GM19328 (cell line): ENCODE measurements around the gene PPBP.

ENCODE experiments used
- ATAC-seq: cut with Tn5 transposase; IDR thresholded peaks from one replicate; pipeline ENCODE4 v1.9.1; 2021; ENCODE audit warnings: mild to moderate bottlenecking, moderate library complexity; ENCODE audit not compliant: unreplicated experiment

PPBP gene

DNA sequence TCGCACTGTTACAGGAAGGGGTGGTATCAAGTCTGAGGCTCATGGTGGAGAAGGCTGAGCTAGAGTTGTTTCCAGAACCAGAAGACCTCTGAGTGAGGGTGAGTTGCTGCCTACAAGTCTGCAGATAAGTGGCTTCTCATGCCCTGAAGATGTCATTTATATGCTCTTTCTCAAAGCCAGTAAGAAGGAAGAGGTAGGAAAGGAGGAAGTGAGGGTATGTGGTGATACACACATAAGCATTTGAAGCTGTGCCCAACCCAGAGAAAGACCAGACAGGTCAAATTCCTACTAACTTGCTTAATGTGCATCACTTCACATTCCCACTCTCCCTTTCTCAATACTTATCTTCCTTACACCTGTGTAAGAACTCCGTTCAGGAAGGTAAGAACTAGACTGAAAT is at the start of gene PPBP:
TSS of gene PPBP (minus strand) at position 130 of the 400 bp plus-strand sequence. CDS start at position 43, 87 bp downstream.
- no peak for ATAC-seq

DNA sequence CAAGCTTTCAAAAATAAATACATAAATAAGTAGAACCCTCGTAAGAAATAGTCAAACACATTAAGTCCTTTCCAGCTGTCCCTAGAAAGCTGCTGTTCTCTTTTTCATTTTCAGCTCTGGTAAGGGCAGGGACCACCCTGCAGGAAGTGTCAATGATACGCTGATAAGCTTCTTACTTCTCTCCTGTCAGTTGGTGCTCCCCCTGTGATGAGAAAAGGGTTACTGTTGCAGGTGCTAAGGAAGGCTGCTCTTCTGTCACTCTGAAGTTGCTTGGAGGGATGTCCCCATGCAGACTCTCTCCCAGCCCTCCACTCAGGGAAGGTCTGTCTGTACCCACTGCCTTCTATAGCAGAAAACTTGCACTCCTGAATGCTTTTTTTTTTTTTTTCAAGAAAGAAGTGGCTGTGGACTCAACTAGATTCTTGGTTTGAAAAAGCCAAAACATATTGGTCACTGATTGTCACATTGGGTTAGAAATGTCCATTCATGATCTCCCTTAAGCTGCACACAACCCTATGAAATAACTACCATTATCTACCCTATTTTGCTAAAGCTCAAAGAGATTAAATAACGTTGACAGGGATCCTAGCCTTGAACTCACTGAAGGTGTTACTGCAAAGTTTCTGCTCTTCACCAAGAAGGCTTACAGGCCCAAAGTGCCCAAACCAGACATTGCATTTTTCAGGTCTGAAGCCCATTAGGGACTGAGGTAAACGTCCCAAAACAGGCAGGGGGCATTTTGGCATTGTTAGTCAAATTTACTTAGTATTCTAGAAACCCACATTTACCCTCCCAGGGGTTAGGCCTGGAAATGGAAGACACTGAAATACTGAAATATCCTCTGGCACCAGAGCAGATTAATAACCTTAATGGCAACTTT is 49.3 kb upstream of the PPBP start:
- ATAC-seq = no peak

DNA sequence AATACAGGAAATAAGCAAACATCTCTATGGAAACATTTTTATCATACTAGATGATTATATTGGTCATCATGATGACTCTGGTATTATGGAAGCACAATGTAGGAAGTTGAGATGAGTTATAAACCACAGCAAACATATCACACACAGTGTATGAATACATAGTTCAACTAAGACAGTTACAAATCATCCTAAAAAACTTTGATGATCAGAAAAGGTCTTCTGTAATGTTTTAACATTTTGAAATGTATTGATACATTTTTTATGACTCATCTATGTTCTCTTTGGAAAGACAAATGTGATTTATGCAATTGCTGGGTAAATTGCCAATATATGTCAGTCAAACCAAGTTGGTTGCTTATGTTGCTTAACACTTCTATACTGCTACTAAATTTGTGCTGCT is 45.7 kb upstream of the PPBP start:
- ATAC-seq = no peak

GRCh38 chr4:74032064-74032463 is 44.1 kb upstream of the PPBP start:
- ATAC-seq = no peak

GRCh38 chr4:74031576-74031975 is 43.6 kb upstream of the PPBP start:
- ATAC-seq = no peak

DNA sequence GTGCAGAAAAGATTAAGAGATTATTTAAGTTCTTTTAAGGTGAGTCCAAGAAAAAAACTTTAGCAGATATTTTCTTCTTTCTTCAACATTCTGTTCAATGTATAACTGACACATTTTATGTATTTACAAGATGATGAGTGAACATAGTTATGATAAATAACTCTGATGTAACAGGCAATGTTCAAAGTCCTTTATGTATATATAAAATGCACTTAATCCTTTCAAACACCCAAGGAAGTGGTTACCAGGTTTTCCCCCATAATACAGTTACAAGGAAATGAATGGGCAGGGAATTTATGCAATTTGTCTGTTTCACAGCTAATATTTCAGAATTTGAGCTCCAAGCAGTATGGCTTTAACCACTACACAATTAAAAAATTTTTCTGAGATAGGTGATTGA is 42.3 kb upstream of the PPBP start:
- no peak for ATAC-seq

GRCh38 chr4:74028504-74028903 is 40.5 kb upstream of the PPBP start:
- no peak for ATAC-seq

DNA sequence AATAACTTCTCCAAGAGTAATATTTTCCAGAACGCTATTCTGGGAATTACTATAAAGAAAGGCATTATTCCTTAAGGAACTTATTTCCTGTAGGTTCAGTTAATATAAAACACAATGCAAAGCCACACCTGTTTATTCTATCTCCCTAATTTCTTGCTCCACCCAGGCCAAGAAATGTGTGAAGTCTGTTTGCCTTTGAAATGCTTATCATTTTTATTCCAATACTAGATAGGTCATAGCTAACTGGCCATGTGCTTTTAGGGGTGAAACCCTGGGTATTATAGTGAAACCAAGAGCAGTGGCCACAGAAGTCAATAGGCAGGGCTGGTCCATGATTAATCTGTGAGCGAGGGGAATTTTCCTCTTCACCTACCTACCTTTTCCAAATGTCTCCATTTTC is 35.7 kb upstream of the PPBP start:
- ATAC-seq = no peak

DNA sequence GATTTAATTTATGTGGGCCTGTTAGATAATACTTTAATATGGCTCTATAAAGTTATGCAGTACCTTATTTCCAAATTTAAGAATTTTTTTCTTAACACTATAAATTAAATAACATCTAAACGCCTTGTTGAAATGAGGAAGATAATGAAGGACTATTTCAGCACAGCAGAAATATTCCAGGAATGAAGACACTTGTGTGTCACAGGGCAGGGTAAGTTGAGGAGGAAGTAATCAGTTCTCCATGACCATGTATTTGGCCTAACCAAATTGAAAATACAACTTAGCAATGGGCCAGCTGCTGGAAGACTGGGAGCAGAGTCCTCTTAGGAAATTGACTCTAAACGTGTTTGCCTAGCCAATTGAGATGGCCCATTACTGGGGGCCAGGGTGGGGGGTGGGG is 33.6 kb upstream of the PPBP start:
- no peak for ATAC-seq

DNA sequence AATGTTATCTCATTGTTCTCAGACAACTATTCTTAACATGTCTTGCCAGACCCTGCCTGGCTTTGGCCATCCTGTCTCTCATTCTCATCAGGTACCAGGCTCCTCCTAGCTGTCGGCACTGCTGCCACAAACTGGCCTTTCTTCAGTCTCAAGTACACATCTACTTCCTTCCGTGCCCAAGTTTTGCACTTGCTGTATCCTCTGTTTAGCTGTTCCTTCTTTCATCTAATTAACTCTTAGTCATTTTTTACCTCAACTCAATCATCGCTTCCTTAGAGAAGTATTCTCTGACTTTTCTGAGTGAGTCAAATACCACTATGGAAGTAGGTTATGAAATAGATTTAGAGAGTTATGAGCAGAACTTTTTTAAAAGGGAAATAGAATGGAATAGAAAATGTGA is 30.8 kb upstream of the PPBP start:
- ATAC-seq = no peak

DNA sequence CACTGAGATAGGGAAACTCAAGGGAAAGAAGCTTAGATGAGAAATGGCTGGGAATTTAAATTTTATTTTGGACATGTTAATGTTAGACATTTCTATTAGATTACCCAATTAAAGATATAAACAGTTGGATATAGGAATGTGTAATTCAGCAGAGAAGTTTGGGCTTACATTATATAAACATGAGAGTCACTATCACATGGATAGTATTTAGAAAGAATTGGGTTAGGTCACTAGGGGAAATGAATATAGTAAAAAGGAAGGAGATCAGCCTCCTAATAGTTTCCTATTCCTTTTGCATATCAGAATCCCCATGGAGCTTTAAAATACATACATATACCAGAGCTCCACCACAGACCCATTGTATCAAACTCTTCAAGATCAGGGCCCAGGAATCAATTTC is 30.1 kb upstream of the PPBP start:
- ATAC-seq = no peak

DNA sequence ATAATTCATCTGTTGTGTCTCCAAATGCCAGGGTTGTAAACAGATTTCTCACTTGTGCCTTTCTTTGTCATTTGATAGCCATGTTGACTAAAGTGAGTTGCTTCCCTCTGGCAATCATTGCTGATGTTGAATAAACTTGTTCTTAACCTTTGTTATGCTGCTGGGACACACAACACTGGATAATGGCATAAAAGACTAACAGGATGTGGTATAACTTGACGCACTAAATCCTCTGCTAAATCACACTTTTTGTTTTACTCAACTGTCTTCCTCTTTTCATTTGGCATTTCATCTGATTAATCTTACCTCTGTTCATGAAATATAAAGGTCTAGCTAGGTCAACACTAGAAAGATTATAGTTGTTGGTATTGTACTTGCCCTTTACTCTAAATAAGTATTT is 28.1 kb upstream of the PPBP start:
- no peak for ATAC-seq

DNA sequence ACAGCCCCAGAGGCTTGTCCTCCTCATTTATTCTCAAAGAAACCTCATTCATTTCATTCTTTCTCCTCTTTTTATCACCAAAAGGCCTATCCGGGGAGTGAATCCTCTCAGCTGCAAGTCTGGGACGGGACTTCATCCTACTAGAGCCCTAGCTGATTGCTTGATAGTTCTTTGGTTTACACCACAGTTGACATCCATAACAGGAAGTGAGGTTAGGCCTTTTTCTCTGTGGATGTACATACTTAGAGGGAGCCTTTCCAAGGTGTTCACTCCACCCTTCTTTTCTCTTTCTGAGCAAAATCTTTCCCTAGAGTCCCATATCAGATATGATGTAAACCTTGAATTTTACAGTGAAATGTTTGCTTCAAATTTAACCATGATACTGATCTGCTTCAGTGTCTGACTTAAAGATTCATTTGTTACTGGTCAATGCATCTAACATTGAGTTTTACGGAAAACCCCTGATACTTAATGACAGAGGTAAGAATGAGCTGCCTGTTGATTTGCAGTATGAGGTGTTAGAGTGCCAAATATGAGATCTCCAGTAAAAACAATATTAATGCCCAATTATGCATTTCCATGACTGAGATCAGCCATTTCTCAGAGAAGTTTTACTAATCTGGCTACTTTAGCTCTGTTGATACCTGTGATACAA is 27.3 kb upstream of the PPBP start:
- ATAC-seq = no peak

GRCh38 chr4:74014332-74014731 is 26.3 kb upstream of the PPBP start:
- ATAC-seq = no peak

DNA sequence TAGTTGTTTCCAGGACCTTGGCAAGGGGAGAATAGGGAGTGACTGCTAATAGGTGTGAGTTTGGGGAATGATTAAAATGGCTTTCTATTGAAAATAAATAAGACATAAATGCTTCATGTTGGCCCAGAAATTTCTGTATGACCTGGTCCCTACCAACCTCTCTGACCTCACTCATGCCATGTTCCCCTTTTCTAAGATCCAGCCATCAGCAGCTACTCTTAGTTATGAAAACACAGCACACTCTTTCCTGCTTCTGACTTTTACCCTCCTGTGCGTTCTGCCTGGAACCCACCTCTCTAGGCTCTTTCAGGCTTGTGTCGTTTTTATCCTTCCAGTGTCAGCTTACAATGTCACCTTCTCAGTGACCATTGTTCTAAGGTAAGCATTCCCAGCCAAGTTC is 25.3 kb upstream of the PPBP start:
- ATAC-seq = no peak

DNA sequence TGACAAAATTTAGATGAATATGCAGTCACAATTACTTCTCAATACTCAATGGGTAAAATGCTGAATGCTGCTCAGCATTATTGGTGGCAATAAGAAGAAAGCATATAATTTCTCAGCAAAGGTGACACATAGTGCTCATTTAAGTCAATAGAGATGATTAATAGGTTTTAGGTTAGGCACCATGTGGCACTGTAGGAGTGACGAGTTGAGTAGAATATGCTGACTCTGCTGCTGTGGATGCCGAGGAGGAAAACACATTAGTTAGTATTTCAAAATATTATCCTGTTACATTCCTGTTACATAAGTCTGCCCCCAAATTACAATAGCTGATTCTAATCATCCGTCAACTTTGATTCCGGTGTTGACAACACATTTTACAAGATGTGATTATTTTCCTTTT is 24.1 kb upstream of the PPBP start:
- no peak for ATAC-seq

GRCh38 chr4:74009307-74009706 is 21.3 kb upstream of the PPBP start:
- ATAC-seq = no peak

DNA sequence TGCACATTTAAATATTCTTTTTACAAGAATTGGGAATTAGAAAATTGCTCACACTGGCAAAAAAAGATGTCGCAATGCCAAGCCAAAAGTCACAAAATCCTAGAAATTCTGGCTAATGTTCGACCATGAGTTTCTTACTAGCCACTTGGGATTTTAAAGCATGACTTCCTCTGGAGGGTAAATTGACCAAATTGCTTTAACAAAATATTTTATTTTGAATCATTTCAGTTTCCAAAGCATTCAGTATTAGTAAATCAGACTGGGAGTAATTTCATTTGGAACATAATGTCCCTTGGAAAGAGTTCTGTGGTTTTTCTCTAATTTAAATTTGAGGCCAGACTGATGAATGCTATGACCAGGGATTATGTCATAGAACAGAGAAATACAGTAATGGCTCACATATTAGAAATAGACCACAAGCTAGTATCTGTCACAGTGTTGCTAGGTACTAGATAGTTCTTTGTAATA is 18.1 kb upstream of the PPBP start:
- ATAC-seq = no peak

DNA sequence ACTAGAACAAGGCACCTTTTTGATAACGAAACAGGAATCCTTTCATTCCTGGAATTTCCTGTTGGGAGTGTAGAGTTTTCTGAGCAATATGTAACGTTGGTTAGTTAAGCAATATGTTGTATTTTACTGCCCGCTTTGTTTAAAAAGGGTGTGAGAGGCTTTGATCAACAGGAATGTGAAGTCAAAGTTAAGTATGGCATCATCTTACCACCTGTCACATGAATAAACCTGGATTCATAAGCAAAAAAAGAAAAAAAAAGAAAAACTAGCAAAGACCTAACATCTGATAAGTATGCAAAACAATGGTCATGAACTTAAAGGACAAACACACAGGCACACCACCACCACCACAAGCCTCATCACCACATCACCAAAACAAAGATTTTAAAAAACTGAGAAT is 17.5 kb upstream of the PPBP start:
- no peak for ATAC-seq

GRCh38 chr4:74004668-74005067 is 16.7 kb upstream of the PPBP start:
- no peak for ATAC-seq

DNA sequence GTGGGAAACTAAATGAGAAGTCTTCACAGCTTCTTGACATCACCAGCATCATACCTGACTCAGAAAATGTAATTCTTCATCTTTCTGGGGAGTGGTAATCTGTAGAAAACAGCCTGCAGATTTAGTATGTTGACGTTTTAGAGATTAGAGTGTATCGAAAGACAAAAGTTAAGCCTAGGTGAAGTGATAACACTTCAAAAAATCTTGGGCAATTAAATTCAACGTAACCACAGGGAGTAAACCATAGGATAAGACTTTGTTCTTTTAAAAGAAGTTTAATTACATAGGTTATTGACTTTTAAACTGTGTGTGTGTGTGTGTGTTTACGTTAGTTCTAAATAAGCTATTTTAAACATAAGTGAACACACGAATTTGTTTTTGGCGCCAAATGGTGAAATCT is 12.3 kb upstream of the PPBP start:
- no peak for ATAC-seq
